Measurements from ENCODE around the gene ABHD14A.

Gene ABHD14A

GRCh38 chr3:51999846-52000245 is 25.0 kb downstream of the ABHD14A start:
- DNase-seq: no peak

GRCh38 chr3:52001443-52001974 is 26.6 kb downstream of the ABHD14A start:
- DNase-seq: no peak

GRCh38 chr3:52002748-52003147 is 27.9 kb downstream of the ABHD14A start:
- no peak for DNase-seq

GRCh38 chr3:52004163-52004787 is 29.4 kb downstream of the ABHD14A start:
- no peak for DNase-seq

- no peak for DNase-seq
Measured at GRCh38 chr3:52004906-52005395, 30.1 kb downstream of the ABHD14A start.

GRCh38 chr3:52005571-52005986 is 30.7 kb downstream of the ABHD14A start:
- DNase-seq: no peak

- DNase-seq: no peak
Measured at GRCh38 chr3:52006017-52006819, 31.4 kb downstream of the ABHD14A start.

GRCh38 chr3:52006820-52007133 is 31.9 kb downstream of the ABHD14A start:
- DNase-seq: no peak

- DNase-seq: no peak
Measured at GRCh38 chr3:52007291-52007690, 32.4 kb downstream of the ABHD14A start.

GRCh38 chr3:52010431-52010830 is 35.6 kb downstream of the ABHD14A start:
- no peak for DNase-seq

- no peak for DNase-seq
Measured at GRCh38 chr3:52012699-52013098, 37.8 kb downstream of the ABHD14A start.

- DNase-seq: no peak
Measured at GRCh38 chr3:52013802-52014598, 39.1 kb downstream of the ABHD14A start.

GRCh38 chr3:52014613-52015012 is 39.7 kb downstream of the ABHD14A start:
- no peak for DNase-seq

GRCh38 chr3:52015438-52016228 is 40.8 kb downstream of the ABHD14A start:
- no peak for DNase-seq

GRCh38 chr3:52017586-52017985 is 42.7 kb downstream of the ABHD14A start:
- DNase-seq: no peak

- no peak for DNase-seq
Measured at GRCh38 chr3:52018319-52019000, 43.6 kb downstream of the ABHD14A start.

GRCh38 chr3:52019352-52020080 is 44.7 kb downstream of the ABHD14A start:
- DNase-seq: no peak

- DNase-seq: no peak
Measured at GRCh38 chr3:52020796-52021195, 45.9 kb downstream of the ABHD14A start.

- DNase-seq: no peak
Measured at GRCh38 chr3:52021489-52022268, 46.8 kb downstream of the ABHD14A start.

- no peak for DNase-seq
Measured at GRCh38 chr3:52022323-52023100, 47.6 kb downstream of the ABHD14A start.

All from NCI-H2029 (cell line).